Measurements from ENCODE around the gene PYY. TPM values are rescaled to one million over a fixed set of nuclear protein-coding genes. Genes with fewer than 3 reads are reported as not detected.

The PYY gene
- total RNA-seq, 1 donor from 2014 or later = not detected

GRCh38 chr17:43994272-43995149 lies 40.8 kb upstream of the PYY start:
- H3K36me3 ChIP-seq = no peaks in the 10 kb centered on the region
- peak overlapping the region; percentile 25 to 47 for H3K4me3 ChIP-seq
- H3K4me1 ChIP-seq = peaks cover 5% of the 10 kb centered on the region
- TF ChIP-seq CTCF (IDR thresholded peaks at IDR 0.05) (peak; percentile 16 to 67 (median 45)), POLR2A (IDR thresholded peaks at IDR 0.05) (no peak)
- H3K27me3 ChIP-seq = no peaks in the 10 kb centered on the region
- DNase-seq (ENCODE audit: extremely low spot score in 2 of 2) = no peak
- H3K9me3 ChIP-seq = no peaks in the 10 kb centered on the region
- H3K27ac ChIP-seq = no peak overlapping the region
- intact Hi-C loops (cut with DNase I) = loop anchor here (5.0 kb wide), 1 partner anchor 52 kb away; the partner anchor contains the start of gene PPY

DNA sequence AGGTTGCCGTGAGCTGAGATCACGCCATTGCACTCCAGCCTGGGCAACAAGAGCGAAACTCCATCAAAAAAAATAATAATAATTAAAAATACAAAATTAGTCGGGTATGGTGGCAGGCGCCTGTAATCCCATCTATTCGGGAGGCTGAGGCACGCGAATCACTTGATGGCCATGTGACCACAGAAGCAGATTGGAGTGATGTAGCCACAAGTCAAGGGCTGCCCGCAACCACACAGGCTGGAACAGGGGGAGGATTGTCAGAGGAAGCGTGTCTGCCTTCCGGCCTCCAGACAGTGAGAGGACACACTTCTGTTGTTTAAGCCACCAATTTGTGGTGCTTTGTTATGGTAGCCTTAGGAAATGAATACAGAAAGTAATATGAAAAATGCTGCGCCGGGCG lies 38.9 kb upstream of the PYY start:
- TF ChIP-seq CTCF (IDR thresholded peaks at IDR 0.05) (no peak), POLR2AphosphoS5 (IDR thresholded peaks at IDR 0.05; ENCODE audit: insufficient read depth in 1 of 2, low read depth in 1 of 2) (no peak), POLR2A (IDR thresholded peaks at IDR 0.05) (no peak)
- Histone ChIP-seq H3K4me1 (peaks cover 5% of the 10 kb centered on the region), H3K36me3 (no peaks in the 10 kb centered on the region), H3K27me3 (no peaks in the 10 kb centered on the region), H3K4me3 (no peak overlapping the region), H3K27ac (no peak overlapping the region), H3K9me3 (no peaks in the 10 kb centered on the region)
- intact Hi-C loops (cut with DNase I) = no loop called here
- no peak for DNase-seq (ENCODE audit: extremely low spot score in 2 of 2)

- no peak for DNase-seq (ENCODE audit: extremely low spot score in 2 of 2)
- Histone ChIP-seq H3K27me3 (no peaks in the 10 kb centered on the region), H3K36me3 (no peaks in the 10 kb centered on the region), H3K4me3 (no peak overlapping the region), H3K9me3 (no peaks in the 10 kb centered on the region), H3K27ac (no peak overlapping the region), H3K4me1 (peaks cover 12% of the 10 kb centered on the region)
- intact Hi-C loops (cut with DNase I) = no loop called here
- TF ChIP-seq POLR2AphosphoS5 (IDR thresholded peaks at IDR 0.05; ENCODE audit: insufficient read depth in 1 of 2, low read depth in 1 of 2) (no peak), CTCF (IDR thresholded peaks at IDR 0.05) (no peak), POLR2A (IDR thresholded peaks at IDR 0.05) (no peak)
Observed at GRCh38 chr17:43988301-43988700, 34.6 kb upstream of the PYY start.

GRCh38 chr17:43987131-43988021 lies 33.6 kb upstream of the PYY start:
- intact Hi-C loops (cut with DNase I) = no loop called here
- H3K4me3 ChIP-seq = no peak overlapping the region
- H3K36me3 ChIP-seq = no peaks in the 10 kb centered on the region
- H3K4me1 ChIP-seq = peaks cover 13% of the 10 kb centered on the region
- TF ChIP-seq CTCF (IDR thresholded peaks at IDR 0.05) = no peak
- TF ChIP-seq POLR2A (IDR thresholded peaks at IDR 0.05) = no peak
- no peak for TF ChIP-seq POLR2AphosphoS5 (IDR thresholded peaks at IDR 0.05; ENCODE audit: insufficient read depth in 1 of 2, low read depth in 1 of 2)
- no peaks in the 10 kb centered on the region for H3K9me3 ChIP-seq
- no peak overlapping the region for H3K27ac ChIP-seq
- DNase-seq (ENCODE audit: extremely low spot score in 2 of 2) = no peak
- H3K27me3 ChIP-seq = no peaks in the 10 kb centered on the region
